Transverse colon (tissue), 4 donors: Measurements from ENCODE around the gene PCDHGA8.

Experiments
- POLR2AphosphoS5 ChIP-seq, 3 donors: sonication (generic); formaldehyde crosslinking; IDR thresholded peaks; one replicate each; pipeline ENCODE4 v1.6.1; 2016; ENCODE audit warnings: antibody characterized with exemption in 3 of 3
- TF ChIP-seq, protein P1 (sequence below), 5 experiments: fragments of 200-600 bp in 3 of 5; fragments of 450-650 bp in 2 of 5; sonication (generic) in 3 of 5; IDR thresholded peaks; 1 replicate in 2 of 5; 2 replicates in 3 of 5; pipeline ENCODE4 v1.5.1; 2016 to 2017; ENCODE audit warnings: antibody characterized with exemption in 5 of 5, inconsistent platforms in 3 of 5, mild to moderate bottlenecking in 2 of 5, moderate library complexity in 1 of 5

DNA sequence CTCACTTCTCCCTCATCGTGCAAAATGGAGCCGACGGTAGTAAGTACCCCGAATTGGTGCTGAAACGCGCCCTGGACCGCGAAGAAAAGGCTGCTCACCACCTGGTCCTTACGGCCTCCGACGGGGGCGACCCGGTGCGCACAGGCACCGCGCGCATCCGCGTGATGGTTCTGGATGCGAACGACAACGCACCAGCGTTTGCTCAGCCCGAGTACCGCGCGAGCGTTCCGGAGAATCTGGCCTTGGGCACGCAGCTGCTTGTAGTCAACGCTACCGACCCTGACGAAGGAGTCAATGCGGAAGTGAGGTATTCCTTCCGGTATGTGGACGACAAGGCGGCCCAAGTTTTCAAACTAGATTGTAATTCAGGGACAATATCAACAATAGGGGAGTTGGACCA lies 38.9 kb downstream of the PCDHGA8 start:
- TF ChIP-seq, protein P1, sequence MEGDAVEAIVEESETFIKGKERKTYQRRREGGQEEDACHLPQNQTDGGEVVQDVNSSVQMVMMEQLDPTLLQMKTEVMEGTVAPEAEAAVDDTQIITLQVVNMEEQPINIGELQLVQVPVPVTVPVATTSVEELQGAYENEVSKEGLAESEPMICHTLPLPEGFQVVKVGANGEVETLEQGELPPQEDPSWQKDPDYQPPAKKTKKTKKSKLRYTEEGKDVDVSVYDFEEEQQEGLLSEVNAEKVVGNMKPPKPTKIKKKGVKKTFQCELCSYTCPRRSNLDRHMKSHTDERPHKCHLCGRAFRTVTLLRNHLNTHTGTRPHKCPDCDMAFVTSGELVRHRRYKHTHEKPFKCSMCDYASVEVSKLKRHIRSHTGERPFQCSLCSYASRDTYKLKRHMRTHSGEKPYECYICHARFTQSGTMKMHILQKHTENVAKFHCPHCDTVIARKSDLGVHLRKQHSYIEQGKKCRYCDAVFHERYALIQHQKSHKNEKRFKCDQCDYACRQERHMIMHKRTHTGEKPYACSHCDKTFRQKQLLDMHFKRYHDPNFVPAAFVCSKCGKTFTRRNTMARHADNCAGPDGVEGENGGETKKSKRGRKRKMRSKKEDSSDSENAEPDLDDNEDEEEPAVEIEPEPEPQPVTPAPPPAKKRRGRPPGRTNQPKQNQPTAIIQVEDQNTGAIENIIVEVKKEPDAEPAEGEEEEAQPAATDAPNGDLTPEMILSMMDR (IDR thresholded peaks at IDR 0.05) = no peak
- TF ChIP-seq POLR2AphosphoS5 (IDR thresholded peaks at IDR 0.05) = no peak
